Neural cell (in vitro differentiated cells): ENCODE measurements around the gene ORC1. TPM values are rescaled to one million over a fixed set of nuclear protein-coding genes. Genes with fewer than 3 reads are reported as not detected.

Source experiments
- H2AFZ ChIP-seq: fragments of 200-600, 300-800 bp; sonication (generic), shearing (Covaris generic); 2 replicates; pipeline ENCODE4 v1.6.0; 2014; ENCODE audit warnings: low read depth, mild to moderate bottlenecking, antibody characterized with exemption, low read length, moderate library complexity
- H3F3A ChIP-seq: fragments of 200-600 bp; shearing (Covaris generic); 2 replicates; pipeline ENCODE4 v1.6.1; 2016; ENCODE audit warnings: mild to moderate bottlenecking, moderate library complexity, mixed read lengths, antibody characterized with exemption, low read length; ENCODE audit not compliant: insufficient read depth, poor library complexity, severe bottlenecking
- H3K27ac ChIP-seq: fragments of 200-600, 300-800 bp; sonication (generic), shearing (Covaris generic); 2 replicates; pipeline ENCODE4 v1.5.1; 2014; ENCODE audit warnings: mild to moderate bottlenecking, low read length, moderate library complexity
- H3K27me3 ChIP-seq: fragments of 300-800, 200-600 bp; sonication (generic), shearing (Covaris generic); 2 replicates; pipeline ENCODE4 v1.6.0; 2014; ENCODE audit warnings: mild to moderate bottlenecking, low read depth, low read length, moderate library complexity; ENCODE audit not compliant: insufficient read depth
- H3K36me3 ChIP-seq: fragments of 300-800, 200-600 bp; sonication (generic), shearing (Covaris generic); 2 replicates; pipeline ENCODE4 v1.5.1; 2014; ENCODE audit warnings: mild to moderate bottlenecking, antibody characterized with exemption, low read length, moderate library complexity; ENCODE audit not compliant: insufficient read depth
- H3K4me2 ChIP-seq: fragments of 300-800, 200-600 bp; sonication (generic), shearing (Covaris generic); 2 replicates; pipeline ENCODE4 v1.6.0; 2014; ENCODE audit warnings: mild to moderate bottlenecking, low read length
- H3K4me3 ChIP-seq: fragments of 300-800, 200-600 bp; sonication (generic), shearing (Covaris generic); 2 replicates; pipeline ENCODE4 v1.5.1; 2014; ENCODE audit warnings: mild to moderate bottlenecking, low read length, moderate library complexity
- H3K79me2 ChIP-seq: fragments of 200-600 bp; shearing (Covaris generic); replicated peaks from 2 replicates; pipeline ENCODE4 v1.6.0; 2014; ENCODE audit warnings: mild to moderate bottlenecking, low read length, moderate library complexity; ENCODE audit not compliant: insufficient read depth
- H3K9ac ChIP-seq: fragments of 300-800, 200-600 bp; sonication (generic), shearing (Covaris generic); 2 replicates; pipeline ENCODE4 v1.6.1; 2016; ENCODE audit warnings: mild to moderate bottlenecking, low read length, mixed read lengths
- H3K9me2 ChIP-seq: fragments of 200-600 bp; shearing (Covaris generic); 2 replicates; pipeline ENCODE4 v1.6.1; 2016; ENCODE audit warnings: mild to moderate bottlenecking, low read length, mixed read lengths; ENCODE audit not compliant: insufficient read depth
- H3K9me3 ChIP-seq: fragments of 200-600, 300-800 bp; sonication (generic), shearing (Covaris generic); 2 replicates; pipeline ENCODE4 v1.6.1; 2016; ENCODE audit warnings: mild to moderate bottlenecking, mixed run types, low read length, moderate library complexity, mixed read lengths
- H4K20me1 ChIP-seq: fragments of 200-600 bp; shearing (Covaris generic); 2 replicates; pipeline ENCODE4 v1.6.1; 2016; ENCODE audit warnings: mild to moderate bottlenecking, mixed run types; ENCODE audit not compliant: insufficient read depth
- EP300 ChIP-seq: fragments of 450-650 bp; conservative IDR thresholded peaks from 2 replicates; pipeline ENCODE4 v1.6.1; 2014; ENCODE audit warnings: antibody characterized with exemption, mild to moderate bottlenecking, moderate library complexity; ENCODE audit not compliant: poor library complexity, severe bottlenecking
- EZH2 ChIP-seq: fragments of 200-600, 300-800 bp; shearing (Covaris generic), sonication (generic); IDR thresholded peaks from 2 replicates; pipeline ENCODE4 v1.6.1; 2014; ENCODE audit warnings: antibody characterized with exemption, low read length, borderline replicate concordance, mild to moderate bottlenecking; ENCODE audit not compliant: insufficient read depth, poor library complexity, severe bottlenecking
- MXI1 ChIP-seq: fragments of 450-650 bp; conservative IDR thresholded peaks from 2 replicates; pipeline ENCODE4 v1.6.1; 2014; ENCODE audit warnings: antibody characterized with exemption, mild to moderate bottlenecking; ENCODE audit not compliant: poor library complexity, severe bottlenecking
- POLR2AphosphoS5 ChIP-seq: IDR thresholded peaks from 2 replicates; pipeline ENCODE4 v1.6.1; 2012
- RAD21 ChIP-seq: fragments of 450-650 bp; conservative IDR thresholded peaks from 2 replicates; pipeline ENCODE4 v1.6.1; 2014; ENCODE audit warnings: antibody characterized with exemption, mild to moderate bottlenecking, moderate library complexity
- SMC3 ChIP-seq: fragments of 450-650 bp; conservative IDR thresholded peaks from 2 replicates; pipeline ENCODE4 v1.6.1; 2014; ENCODE audit warnings: antibody characterized with exemption, mild to moderate bottlenecking, moderate library complexity; ENCODE audit not compliant: poor library complexity
- TAF1 ChIP-seq: IDR thresholded peaks from 2 replicates; pipeline ENCODE4 v1.6.1; 2012; ENCODE audit warnings: low read depth
- polyA plus RNA-seq: library from polyadenylated mRNA; depleted of rRNA; stranded (reverse); fragments of >200 nt; gene quantifications from 2 replicates; pipeline ENCODE4 v1.2.3, GENCODE V29; 2014
- TF ChIP-seq, protein P1 (sequence below): IDR thresholded peaks from 2 replicates; pipeline ENCODE4 v1.6.1; 2012; ENCODE audit warnings: borderline replicate concordance
- TF ChIP-seq, protein P2 (sequence below): fragments of 450-650 bp; IDR thresholded peaks from 2 replicates; pipeline ENCODE4 v1.5.1; 2014; ENCODE audit warnings: antibody characterized with exemption, mild to moderate bottlenecking, moderate library complexity; ENCODE audit not compliant: poor library complexity, severe bottlenecking

The ORC1 gene
- polyA plus RNA-seq, 1 donor from 2014 or later, result 0.64 TPM

DNA sequence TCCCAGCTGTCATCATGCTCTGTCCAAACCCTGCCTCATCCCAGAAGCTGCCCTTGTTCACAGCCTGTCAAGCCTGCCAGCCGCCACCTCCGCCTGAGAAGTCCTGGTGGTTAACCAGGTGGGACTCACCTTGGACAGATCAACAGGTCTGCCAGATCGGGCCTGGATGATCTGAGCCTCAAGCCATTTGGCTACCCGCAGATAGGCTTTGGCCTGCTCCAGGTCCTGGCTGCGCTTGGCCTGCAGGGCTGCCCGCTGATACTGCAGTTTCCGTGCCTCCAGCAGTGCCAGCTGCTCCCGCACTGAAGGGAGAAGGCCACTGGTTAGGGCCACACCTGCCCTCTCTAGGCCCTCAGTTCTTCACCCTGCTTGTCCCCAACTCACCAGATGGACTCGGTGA lies 46.8 kb downstream of the ORC1 start:
- H3K36me3 ChIP-seq, result peaks cover 4% of the 10 kb centered on the region
- H3K4me2 ChIP-seq, result no peak overlapping the region
- H3K27ac ChIP-seq, result no peak overlapping the region
- H3K79me2 ChIP-seq, result no peaks in the 10 kb centered on the region
- H3K9me3 ChIP-seq, result no peaks in the 10 kb centered on the region
- no peaks in the 10 kb centered on the region for H3F3A ChIP-seq
- H4K20me1 ChIP-seq, result no peaks in the 10 kb centered on the region
- TF ChIP-seq RAD21, result no peak
- TF ChIP-seq MXI1, result no peak
- H3K4me3 ChIP-seq, result no peak overlapping the region
- H3K9ac ChIP-seq, result no peak overlapping the region
- no peaks in the 10 kb centered on the region for H3K9me2 ChIP-seq
- H2AFZ ChIP-seq, result no peak overlapping the region
- H3K27me3 ChIP-seq, result no peaks in the 10 kb centered on the region

DNA sequence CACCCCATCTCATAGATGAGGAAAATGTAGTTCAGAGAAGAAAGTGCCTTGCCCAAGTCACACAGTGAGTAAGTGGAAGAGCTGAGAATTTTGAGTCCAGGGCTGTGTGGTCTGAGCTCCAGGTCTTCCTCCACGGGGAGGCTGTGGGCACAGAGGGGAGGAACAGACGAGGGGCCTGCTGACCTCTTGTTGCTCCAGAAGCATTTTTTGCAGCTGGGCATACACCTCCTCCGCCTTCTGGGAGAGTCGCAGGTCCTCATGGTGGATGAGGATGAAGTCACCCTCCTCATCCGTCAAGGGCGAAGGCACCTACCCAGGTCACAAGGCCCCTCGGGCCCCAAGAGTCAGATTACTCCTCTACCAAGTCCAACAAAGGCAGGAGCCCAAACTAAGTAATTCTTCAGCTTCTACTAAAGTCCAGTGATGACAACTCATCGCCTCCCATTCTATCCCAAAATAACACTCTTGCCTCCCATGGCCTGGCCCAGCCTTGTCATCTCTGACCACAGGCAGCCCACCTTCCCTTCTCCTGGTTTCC lies 47.3 kb downstream of the ORC1 start:
- no peak for TF ChIP-seq POLR2AphosphoS5
- no peak for TF ChIP-seq SMC3
- no peak for TF ChIP-seq EZH2
- Histone ChIP-seq H3K4me2 (no peak overlapping the region), H2AFZ (no peak overlapping the region), H3K4me3 (no peak overlapping the region), H3K36me3 (peaks cover 4% of the 10 kb centered on the region), H3K27ac (no peak overlapping the region), H3K79me2 (no peaks in the 10 kb centered on the region), H3F3A (no peaks in the 10 kb centered on the region), H4K20me1 (no peaks in the 10 kb centered on the region), H3K27me3 (no peaks in the 10 kb centered on the region), H3K9me3 (no peaks in the 10 kb centered on the region), H3K9ac (no peak overlapping the region), H3K9me2 (no peaks in the 10 kb centered on the region)

DNA sequence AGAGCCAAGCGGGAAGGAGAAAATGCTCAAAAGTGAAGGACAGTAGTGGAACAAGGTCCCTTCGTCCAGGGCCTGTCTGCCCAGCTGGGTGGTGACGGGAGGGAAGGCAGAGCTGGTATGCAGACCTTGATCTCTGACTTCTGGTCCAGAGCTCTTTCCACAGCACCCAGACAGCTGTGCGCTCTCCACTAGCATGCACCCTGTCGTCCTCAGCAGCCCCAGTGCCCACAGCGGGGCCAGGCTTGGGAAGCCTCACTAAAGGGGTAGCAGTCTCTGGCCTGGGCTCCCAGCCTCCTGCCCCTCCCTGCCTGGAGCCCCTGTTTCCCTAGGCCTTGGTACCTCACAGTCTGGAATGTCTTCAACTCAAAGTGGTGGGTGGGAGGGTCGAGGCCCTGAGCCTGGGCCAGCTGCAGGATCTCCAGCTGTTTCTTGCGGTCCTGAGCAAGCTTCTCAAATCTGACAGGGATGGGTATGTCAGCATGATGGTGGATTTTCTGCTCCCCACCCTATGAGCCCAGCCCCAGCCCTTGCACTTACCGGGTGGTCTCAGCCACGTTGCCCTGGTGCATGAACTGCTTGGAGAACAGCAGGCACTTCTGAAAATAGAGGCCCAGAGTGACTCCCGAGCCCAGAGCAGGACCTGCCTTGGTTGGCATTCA lies 48.2 kb downstream of the ORC1 start:
- H4K20me1 ChIP-seq, result no peaks in the 10 kb centered on the region
- no peak overlapping the region for H2AFZ ChIP-seq
- TF ChIP-seq SMC3 (no peak), TAF1 (no peak), MXI1 (no peak)
- no peaks in the 10 kb centered on the region for H3K79me2 ChIP-seq
- H3K27me3 ChIP-seq, result no peaks in the 10 kb centered on the region
- H3K9me3 ChIP-seq, result no peaks in the 10 kb centered on the region
- no peaks in the 10 kb centered on the region for H3F3A ChIP-seq
- no peak overlapping the region for H3K4me3 ChIP-seq
- H3K9me2 ChIP-seq, result no peaks in the 10 kb centered on the region
- H3K4me2 ChIP-seq, result no peak overlapping the region
- no peak overlapping the region for H3K27ac ChIP-seq
- H3K36me3 ChIP-seq, result peaks cover 4% of the 10 kb centered on the region
- H3K9ac ChIP-seq, result no peak overlapping the region

DNA sequence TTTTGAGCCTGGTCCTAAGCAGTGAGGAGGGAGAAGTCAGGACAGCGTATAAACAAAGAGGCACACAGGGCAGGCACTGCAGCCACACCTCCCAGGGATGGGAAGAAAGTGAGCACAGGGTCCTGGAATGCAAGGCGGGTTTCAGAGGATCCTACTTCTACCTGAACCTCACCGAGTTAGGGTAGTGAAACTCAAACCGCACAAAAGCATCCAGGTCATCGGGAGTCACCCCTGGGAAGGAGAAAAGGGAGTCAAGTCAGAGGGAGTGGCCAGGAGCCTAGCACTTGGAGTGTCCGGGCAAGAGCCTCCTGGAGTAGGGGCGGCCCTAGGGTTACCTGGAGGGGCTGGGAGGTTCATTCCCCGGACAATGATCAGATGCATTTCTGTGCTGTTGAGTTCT lies 48.8 kb downstream of the ORC1 start:
- Histone ChIP-seq H3K27ac (no peak overlapping the region), H3K9me2 (no peaks in the 10 kb centered on the region), H4K20me1 (no peaks in the 10 kb centered on the region), H3K27me3 (no peaks in the 10 kb centered on the region), H3K9ac (no peak overlapping the region), H3K4me3 (no peak overlapping the region), H3K79me2 (no peaks in the 10 kb centered on the region), H3F3A (no peaks in the 10 kb centered on the region), H3K36me3 (peaks cover 4% of the 10 kb centered on the region), H2AFZ (no peak overlapping the region), H3K4me2 (no peak overlapping the region), H3K9me3 (no peaks in the 10 kb centered on the region)
- TF ChIP-seq SMC3, result no peak
- no peak for TF ChIP-seq RAD21
- no peak for TF ChIP-seq POLR2AphosphoS5
- no peak for TF ChIP-seq TAF1
- TF ChIP-seq, protein P1, sequence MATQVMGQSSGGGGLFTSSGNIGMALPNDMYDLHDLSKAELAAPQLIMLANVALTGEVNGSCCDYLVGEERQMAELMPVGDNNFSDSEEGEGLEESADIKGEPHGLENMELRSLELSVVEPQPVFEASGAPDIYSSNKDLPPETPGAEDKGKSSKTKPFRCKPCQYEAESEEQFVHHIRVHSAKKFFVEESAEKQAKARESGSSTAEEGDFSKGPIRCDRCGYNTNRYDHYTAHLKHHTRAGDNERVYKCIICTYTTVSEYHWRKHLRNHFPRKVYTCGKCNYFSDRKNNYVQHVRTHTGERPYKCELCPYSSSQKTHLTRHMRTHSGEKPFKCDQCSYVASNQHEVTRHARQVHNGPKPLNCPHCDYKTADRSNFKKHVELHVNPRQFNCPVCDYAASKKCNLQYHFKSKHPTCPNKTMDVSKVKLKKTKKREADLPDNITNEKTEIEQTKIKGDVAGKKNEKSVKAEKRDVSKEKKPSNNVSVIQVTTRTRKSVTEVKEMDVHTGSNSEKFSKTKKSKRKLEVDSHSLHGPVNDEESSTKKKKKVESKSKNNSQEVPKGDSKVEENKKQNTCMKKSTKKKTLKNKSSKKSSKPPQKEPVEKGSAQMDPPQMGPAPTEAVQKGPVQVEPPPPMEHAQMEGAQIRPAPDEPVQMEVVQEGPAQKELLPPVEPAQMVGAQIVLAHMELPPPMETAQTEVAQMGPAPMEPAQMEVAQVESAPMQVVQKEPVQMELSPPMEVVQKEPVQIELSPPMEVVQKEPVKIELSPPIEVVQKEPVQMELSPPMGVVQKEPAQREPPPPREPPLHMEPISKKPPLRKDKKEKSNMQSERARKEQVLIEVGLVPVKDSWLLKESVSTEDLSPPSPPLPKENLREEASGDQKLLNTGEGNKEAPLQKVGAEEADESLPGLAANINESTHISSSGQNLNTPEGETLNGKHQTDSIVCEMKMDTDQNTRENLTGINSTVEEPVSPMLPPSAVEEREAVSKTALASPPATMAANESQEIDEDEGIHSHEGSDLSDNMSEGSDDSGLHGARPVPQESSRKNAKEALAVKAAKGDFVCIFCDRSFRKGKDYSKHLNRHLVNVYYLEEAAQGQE, result no peak
- TF ChIP-seq, protein P2, sequence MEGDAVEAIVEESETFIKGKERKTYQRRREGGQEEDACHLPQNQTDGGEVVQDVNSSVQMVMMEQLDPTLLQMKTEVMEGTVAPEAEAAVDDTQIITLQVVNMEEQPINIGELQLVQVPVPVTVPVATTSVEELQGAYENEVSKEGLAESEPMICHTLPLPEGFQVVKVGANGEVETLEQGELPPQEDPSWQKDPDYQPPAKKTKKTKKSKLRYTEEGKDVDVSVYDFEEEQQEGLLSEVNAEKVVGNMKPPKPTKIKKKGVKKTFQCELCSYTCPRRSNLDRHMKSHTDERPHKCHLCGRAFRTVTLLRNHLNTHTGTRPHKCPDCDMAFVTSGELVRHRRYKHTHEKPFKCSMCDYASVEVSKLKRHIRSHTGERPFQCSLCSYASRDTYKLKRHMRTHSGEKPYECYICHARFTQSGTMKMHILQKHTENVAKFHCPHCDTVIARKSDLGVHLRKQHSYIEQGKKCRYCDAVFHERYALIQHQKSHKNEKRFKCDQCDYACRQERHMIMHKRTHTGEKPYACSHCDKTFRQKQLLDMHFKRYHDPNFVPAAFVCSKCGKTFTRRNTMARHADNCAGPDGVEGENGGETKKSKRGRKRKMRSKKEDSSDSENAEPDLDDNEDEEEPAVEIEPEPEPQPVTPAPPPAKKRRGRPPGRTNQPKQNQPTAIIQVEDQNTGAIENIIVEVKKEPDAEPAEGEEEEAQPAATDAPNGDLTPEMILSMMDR, result no peak
- TF ChIP-seq EP300, result no peak
- no peak for TF ChIP-seq MXI1
- TF ChIP-seq EZH2, result no peak
